Gastrocnemius medialis (tissue), 4 donors: ENCODE data around the gene AHCYL1.

ENCODE experiments used
- CTCF ChIP-seq, 5 experiments: fragments of 450-650 bp in 3 of 5; fragments of 200-600 bp in 2 of 5; sonication (generic) in 2 of 5; IDR thresholded peaks in 4 of 5; conservative IDR thresholded peaks in 1 of 5; 1 replicate in 4 of 5; 2 replicates in 1 of 5; pipeline ENCODE4 v1.5.1; 2016 to 2019; ENCODE audit warnings: antibody characterized with exemption in 5 of 5, mild to moderate bottlenecking in 3 of 5, moderate library complexity in 3 of 5
- POLR2A ChIP-seq, 2 donors: fragments of 450-650 bp; IDR thresholded peaks; one replicate each; pipeline ENCODE4 v1.6.1; 2017; ENCODE audit warnings: antibody characterized with exemption in 2 of 2, mild to moderate bottlenecking in 2 of 2, moderate library complexity in 2 of 2

GRCh38 chr1:110056776-110057175 lies 72.2 kb downstream of the AHCYL1 start:
- no peak for TF ChIP-seq CTCF (IDR thresholded peaks at IDR 0.05 in 4 of 5, conservative IDR thresholded peaks at IDR 0.05 in 1 of 5)
- TF ChIP-seq POLR2A (IDR thresholded peaks at IDR 0.05) = no peak
